Fibroblast of the aortic adventitia (primary cell): ENCODE results near the gene LRMDA. TPM values are rescaled to one million over a fixed set of nuclear protein-coding genes. Genes with fewer than 3 reads are reported as not detected.

ENCODE experiments used
- DNase-seq: peaks from one replicate; pipeline ENCODE4 v3.0.0-alpha.2; 2010; ENCODE audit warnings: low read depth
- H3K4me3 ChIP-seq: 2 replicates; pipeline ENCODE4 v1.5.1; 2011; ENCODE audit warnings: low read depth, mild to moderate bottlenecking, control low read depth, low read length, moderate library complexity
- total RNA-seq: library from RNA; depleted of rRNA; stranded (reverse); fragments of >200 nt; gene quantifications from 2 replicates; pipeline ENCODE4 v1.2.3, GENCODE V29; 2012; ENCODE audit warnings: low replicate concordance
- TF ChIP-seq, protein P1 (sequence below): IDR thresholded peaks from 2 replicates; pipeline ENCODE4 v1.5.1; 2011; ENCODE audit warnings: mild to moderate bottlenecking, low read length, control low read depth, inconsistent platforms; ENCODE audit not compliant: insufficient read depth

The LRMDA gene
- total RNA-seq, 1 donor, result 6.3 TPM

DNA sequence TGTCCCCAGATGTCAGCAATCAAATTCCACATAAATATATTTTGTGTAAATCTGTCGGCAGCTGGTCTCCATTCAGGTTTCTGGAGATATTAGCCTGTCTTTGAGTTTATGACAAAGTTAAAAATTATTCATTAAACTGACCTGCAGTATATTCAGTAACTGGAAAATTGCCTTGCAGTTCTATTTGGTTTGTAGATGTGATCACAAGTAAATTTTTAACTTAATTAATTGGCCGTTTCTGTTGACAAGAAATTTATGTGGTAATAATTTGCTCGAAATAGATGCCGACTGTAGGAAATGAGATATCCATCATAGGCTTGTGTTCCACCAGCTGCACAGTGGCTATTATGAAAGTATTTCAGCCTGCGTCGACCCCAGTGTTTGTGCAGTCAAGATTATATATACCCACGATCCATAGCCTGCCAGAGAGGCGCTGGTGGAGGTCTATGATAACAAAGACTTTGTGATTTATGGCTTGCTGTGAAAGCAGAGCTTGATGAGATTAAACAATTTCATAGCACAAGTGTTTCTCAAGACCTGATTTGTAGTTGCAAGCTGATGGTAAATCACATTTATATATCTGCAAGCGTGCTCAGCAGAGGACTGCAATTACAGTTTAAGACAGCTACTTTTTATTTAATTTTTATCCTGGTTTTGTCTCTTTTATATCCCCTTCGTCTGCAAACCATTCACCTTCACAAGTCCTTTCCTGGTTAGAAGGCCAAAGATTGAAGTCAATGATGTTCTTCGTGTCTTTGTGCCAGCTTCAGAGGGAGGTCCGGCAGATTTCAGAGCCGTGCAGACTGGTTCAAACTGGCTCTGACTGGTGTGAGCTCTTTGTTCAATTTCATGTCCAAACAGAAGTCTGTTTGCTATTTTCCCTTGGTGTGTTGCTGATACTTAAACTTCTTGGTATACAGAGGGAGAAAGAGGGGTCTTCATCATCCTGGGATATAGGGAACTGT, 850.9 kb downstream of the LRMDA start:
- peak; percentile 55 for DNase-seq
- H3K4me3 ChIP-seq, result no peak overlapping the region
- TF ChIP-seq, protein P1, sequence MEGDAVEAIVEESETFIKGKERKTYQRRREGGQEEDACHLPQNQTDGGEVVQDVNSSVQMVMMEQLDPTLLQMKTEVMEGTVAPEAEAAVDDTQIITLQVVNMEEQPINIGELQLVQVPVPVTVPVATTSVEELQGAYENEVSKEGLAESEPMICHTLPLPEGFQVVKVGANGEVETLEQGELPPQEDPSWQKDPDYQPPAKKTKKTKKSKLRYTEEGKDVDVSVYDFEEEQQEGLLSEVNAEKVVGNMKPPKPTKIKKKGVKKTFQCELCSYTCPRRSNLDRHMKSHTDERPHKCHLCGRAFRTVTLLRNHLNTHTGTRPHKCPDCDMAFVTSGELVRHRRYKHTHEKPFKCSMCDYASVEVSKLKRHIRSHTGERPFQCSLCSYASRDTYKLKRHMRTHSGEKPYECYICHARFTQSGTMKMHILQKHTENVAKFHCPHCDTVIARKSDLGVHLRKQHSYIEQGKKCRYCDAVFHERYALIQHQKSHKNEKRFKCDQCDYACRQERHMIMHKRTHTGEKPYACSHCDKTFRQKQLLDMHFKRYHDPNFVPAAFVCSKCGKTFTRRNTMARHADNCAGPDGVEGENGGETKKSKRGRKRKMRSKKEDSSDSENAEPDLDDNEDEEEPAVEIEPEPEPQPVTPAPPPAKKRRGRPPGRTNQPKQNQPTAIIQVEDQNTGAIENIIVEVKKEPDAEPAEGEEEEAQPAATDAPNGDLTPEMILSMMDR, result no peak

GRCh38 chr10:76284351-76284750, 852.9 kb downstream of the LRMDA start:
- TF ChIP-seq, protein P1, result no peak
- DNase-seq, result no peak
- no peak overlapping the region for H3K4me3 ChIP-seq

- H3K4me3 ChIP-seq, result no peak overlapping the region
- DNase-seq, result peak; percentile 91
- TF ChIP-seq, protein P1, result no peak
Observed at GRCh38 chr10:76285012-76285411, 853.6 kb downstream of the LRMDA start.

GRCh38 chr10:76285515-76285914, 854.1 kb downstream of the LRMDA start:
- no peak for DNase-seq
- no peak overlapping the region for H3K4me3 ChIP-seq
- TF ChIP-seq, protein P1, result no peak

DNA sequence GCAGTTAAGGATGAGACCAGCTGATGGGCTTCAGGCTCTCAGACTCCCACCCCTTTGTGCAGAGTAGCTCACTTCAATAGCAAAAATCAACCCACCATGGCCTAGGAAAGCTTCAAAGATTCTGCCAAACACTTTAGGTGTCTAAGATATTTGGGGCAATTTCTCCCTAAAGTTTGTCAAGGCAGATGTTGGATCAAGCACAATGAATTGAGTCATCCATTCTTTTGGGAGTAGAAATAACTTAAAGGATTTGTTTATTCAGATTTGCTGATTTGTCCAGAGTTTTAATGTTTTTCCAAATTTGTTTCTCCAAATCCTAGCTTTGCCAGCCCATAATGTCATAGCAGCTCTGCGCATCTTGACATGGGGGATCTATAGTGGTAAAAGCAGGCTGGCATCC, 855.1 kb downstream of the LRMDA start:
- TF ChIP-seq, protein P1, result no peak
- DNase-seq, result peak; percentile 64
- no peak overlapping the region for H3K4me3 ChIP-seq

DNA sequence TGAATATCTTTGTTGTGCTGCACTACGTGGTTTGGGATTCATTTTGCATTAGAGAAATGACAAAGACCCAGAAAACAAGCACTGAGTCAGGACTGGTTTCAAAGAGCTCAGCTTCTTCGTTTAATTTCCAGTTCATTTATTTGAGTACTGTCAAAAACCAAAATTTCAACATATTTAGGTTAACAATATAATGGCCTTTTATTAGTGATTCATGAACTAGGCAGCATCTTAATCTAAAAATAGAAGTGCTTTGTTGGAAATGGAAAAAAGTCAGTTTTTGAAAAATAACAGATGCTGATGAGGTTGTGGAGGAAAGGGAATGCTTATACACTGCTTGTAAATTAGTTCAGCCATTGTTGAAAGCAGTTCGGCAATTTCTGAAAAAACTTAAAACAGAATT, 856.4 kb downstream of the LRMDA start:
- no peak overlapping the region for H3K4me3 ChIP-seq
- TF ChIP-seq, protein P1, result no peak
- peak; percentile 74 for DNase-seq
